Tibial nerve (tissue), 4 donors: Measurements from ENCODE around the gene ZFP92. TPM values are rescaled to one million over a fixed set of nuclear protein-coding genes. Genes with fewer than 3 reads are reported as not detected.

ENCODE experiments used
- DNase-seq, 2 donors: peaks; one replicate each; pipeline ENCODE4 v3.0.0-alpha.2; 2019; ENCODE audit warnings: low spot score in 2 of 2
- H3K27ac ChIP-seq, 4 donors: fragments of 200-600 bp; sonication (generic) in 3 of 4; one replicate each; pipeline ENCODE4 v1.5.1; 2017 to 2019; ENCODE audit warnings: mild to moderate bottlenecking in 1 of 4
- H3K27me3 ChIP-seq, 2 donors: fragments of 200-600 bp; sonication (generic) in 1 of 2; one replicate each; pipeline versions ENCODE4 v1.5.1 to v1.6.0; 2017 to 2019
- H3K36me3 ChIP-seq, 3 donors: fragments of 200-600 bp; sonication (generic); one replicate each; pipeline ENCODE4 v1.5.1; 2018 to 2019
- H3K4me1 ChIP-seq, 4 donors: fragments of 200-600 bp; sonication (generic) in 3 of 4; one replicate each; pipeline ENCODE4 v1.5.1; 2017 to 2019
- H3K4me3 ChIP-seq, 4 donors: fragments of 200-600 bp; sonication (generic) in 3 of 4; one replicate each; pipeline ENCODE4 v1.5.1; 2017 to 2019; ENCODE audit warnings: mild to moderate bottlenecking in 1 of 4, moderate library complexity in 1 of 4
- H3K9me3 ChIP-seq, 4 donors: fragments of 200-600 bp; sonication (generic) in 3 of 4; one replicate each; pipeline ENCODE4 v1.5.1; 2017 to 2019
- EP300 ChIP-seq, 2 donors: sonication (generic); formaldehyde crosslinking; IDR thresholded peaks; one replicate each; pipeline ENCODE4 v1.6.1; 2017; ENCODE audit warnings: antibody characterized with exemption in 2 of 2, mild to moderate bottlenecking in 1 of 2
- POLR2A ChIP-seq, 2 donors: fragments of 450-650 bp; IDR thresholded peaks; one replicate each; pipeline ENCODE4 v1.6.1; 2017; ENCODE audit warnings: antibody characterized with exemption in 2 of 2, mild to moderate bottlenecking in 2 of 2, moderate library complexity in 2 of 2
- WGBS, 2 donors: methylation state at CpG; one replicate each; pipeline ENCODE4 v1.1.5; 2018; 5-methylcytosine and 5-hydroxymethylcytosine counted together
- total RNA-seq, 4 donors: library from RNA; depleted of rRNA; stranded (reverse); fragments of >200 nt; gene quantifications; one replicate each; pipeline ENCODE4 v1.1.0, GENCODE V29; 2016
- TF ChIP-seq, protein P1 (sequence below), 5 experiments: fragments of 200-600 bp in 3 of 5; fragments of 450-650 bp in 2 of 5; sonication (generic) in 3 of 5; IDR thresholded peaks; one replicate each; pipeline ENCODE4 v1.5.1; 2016 to 2019; ENCODE audit warnings: antibody characterized with exemption in 5 of 5, mild to moderate bottlenecking in 3 of 5, moderate library complexity in 2 of 5

The ZFP92 gene
- total RNA-seq, 4 donors from 2014 or later, result 0.39 to 1.8 (median 0.75) TPM

DNA sequence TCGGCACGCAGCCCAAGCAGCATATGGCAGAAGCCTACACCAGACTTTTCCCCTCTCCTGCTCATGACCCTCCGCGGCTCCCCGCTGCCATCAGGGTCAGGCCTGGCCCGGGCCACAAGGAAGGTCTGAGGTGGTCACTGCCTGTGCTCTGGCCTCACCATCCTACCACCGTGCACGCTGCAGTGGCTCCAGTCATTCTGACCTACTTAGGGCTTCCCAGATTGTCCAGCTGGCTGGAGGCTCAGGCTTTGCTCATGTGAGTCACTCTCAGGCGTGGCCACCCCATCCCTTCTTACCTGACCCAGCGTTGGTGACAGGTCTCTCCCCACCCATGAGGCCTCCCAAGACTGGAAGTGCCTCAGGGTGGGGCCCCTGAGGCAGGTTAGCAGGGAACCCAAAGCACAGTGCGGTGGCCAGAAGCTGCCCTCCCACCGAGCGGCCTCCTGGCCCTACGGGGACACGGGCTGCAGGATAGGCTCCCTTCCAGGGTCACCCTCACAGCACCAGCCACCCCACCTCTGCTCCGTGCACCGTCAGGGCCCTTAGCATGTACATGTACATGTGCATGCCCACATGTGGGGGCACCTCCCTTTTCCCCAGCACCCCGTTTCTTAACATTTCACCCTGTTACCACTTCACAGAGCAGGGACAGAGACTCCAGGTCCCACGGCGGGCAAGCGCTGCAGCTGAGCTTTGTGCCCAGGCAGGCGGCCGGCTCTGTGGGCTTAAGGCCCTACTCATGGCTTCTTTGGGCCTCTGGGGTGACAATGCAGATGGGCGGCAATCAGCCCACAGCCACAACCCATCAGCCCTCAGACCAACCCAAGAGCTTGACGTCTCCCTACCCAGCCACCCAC, 32.4 kb downstream of the ZFP92 start:
- H3K4me3 ChIP-seq, result no peak overlapping the region
- H3K27ac ChIP-seq, result no peak overlapping the region
- no peaks in the 10 kb centered on the region for H3K4me1 ChIP-seq
- no peaks in the 10 kb centered on the region for H3K27me3 ChIP-seq
- WGBS, 2 donors, result 80 to 91% methylated on average over 18 to 24 of the region's 25 CpGs
- TF ChIP-seq, protein P1, sequence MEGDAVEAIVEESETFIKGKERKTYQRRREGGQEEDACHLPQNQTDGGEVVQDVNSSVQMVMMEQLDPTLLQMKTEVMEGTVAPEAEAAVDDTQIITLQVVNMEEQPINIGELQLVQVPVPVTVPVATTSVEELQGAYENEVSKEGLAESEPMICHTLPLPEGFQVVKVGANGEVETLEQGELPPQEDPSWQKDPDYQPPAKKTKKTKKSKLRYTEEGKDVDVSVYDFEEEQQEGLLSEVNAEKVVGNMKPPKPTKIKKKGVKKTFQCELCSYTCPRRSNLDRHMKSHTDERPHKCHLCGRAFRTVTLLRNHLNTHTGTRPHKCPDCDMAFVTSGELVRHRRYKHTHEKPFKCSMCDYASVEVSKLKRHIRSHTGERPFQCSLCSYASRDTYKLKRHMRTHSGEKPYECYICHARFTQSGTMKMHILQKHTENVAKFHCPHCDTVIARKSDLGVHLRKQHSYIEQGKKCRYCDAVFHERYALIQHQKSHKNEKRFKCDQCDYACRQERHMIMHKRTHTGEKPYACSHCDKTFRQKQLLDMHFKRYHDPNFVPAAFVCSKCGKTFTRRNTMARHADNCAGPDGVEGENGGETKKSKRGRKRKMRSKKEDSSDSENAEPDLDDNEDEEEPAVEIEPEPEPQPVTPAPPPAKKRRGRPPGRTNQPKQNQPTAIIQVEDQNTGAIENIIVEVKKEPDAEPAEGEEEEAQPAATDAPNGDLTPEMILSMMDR (IDR thresholded peaks at IDR 0.05), result no peak
- TF ChIP-seq POLR2A (IDR thresholded peaks at IDR 0.05) (no peak), EP300 (IDR thresholded peaks at IDR 0.05) (no peak)
- no peaks in the 10 kb centered on the region for H3K9me3 ChIP-seq
- no peak for DNase-seq
- H3K36me3 ChIP-seq, result peaks cover 0 to 8% (median 0%) of the 10 kb centered on the region in 3 donors

DNA sequence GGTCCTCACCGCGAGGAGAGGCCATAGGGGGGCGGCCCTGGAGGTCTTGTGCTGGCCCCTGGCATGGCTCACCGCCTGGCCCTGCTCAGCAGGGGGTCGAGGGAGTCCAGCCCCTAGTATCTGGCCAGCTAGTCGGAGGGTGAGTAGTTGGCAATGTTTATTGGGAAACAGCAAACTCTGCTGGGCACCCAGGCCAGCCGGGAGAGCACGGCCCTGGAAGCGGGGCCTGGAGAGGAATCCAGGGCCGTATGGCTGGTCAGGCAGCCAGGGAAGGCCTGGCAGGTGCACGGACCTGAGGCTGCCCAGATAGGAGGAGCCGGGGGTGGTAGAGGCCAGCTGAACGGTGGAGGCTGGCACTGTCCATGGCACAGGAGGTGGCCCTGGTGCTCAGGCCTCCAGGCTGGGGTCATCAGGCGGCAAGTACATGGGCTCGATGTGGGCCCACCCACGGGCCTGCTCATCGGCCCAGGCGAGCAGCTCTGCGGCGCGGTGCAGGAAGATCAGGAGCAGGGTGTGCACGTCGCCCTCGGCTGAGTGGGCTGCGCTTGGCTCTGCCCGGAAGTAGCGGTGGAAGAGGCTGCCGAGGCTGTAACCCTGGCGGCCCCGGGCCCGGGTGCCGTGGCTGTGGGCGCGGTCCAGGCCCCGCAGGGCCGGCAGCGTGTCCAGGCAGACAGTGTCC, 33.2 kb downstream of the ZFP92 start:
- no peak for DNase-seq
- no peaks in the 10 kb centered on the region for H3K4me1 ChIP-seq
- H3K27ac ChIP-seq, result no peak overlapping the region
- H3K27me3 ChIP-seq, result no peaks in the 10 kb centered on the region
- TF ChIP-seq EP300 (IDR thresholded peaks at IDR 0.05) (no peak), POLR2A (IDR thresholded peaks at IDR 0.05) (no peak)
- TF ChIP-seq, protein P1 (IDR thresholded peaks at IDR 0.05), result no peak
- no peak overlapping the region for H3K4me3 ChIP-seq
- peaks cover 0 to 14% (median 0%) of the 10 kb centered on the region in 3 donors for H3K36me3 ChIP-seq
- no peaks in the 10 kb centered on the region for H3K9me3 ChIP-seq
- WGBS, 2 donors, result 71 to 92% methylated on average over 11 to 19 of the region's 37 CpGs

DNA sequence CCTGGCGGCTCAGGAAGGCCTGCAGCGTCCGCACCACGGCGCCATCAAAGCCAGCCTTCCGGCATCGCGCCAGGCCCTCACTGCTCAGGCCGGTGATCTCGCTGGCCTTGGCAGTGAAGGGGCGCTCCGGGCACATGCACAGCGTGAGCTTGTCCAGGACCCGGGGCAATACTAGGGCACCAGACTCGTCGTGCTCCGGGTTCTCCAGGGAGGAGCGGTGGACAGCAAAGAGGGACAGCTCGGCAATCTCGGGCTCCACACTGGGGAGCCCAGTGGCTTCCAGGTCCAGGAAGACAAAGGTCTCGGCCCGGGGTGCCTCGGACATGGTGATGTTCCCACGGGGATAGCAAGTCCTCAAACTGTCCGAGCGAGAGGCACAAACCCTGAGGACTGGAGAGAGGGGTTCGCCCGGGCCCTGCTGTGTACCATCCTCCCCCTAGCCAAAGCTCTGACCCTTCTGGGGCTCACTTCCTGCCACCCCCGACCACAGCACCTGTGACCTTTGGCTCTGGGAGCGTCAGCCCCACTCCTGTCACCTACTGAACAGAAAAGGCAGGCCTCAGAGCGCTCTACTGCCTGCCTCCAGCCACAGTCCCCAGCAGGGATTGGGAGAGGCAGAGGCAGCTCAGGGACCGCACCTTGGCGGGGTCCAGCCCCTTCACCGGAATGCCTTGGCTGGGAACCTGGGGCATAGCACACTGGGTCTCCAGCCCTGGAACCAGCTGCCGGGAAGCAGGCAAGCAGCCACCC, 34.0 kb downstream of the ZFP92 start:
- no peak overlapping the region for H3K4me3 ChIP-seq
- TF ChIP-seq EP300 (IDR thresholded peaks at IDR 0.05) (no peak), POLR2A (IDR thresholded peaks at IDR 0.05) (no peak)
- TF ChIP-seq, protein P1 (IDR thresholded peaks at IDR 0.05), result no peak
- DNase-seq, result no peak
- no peaks in the 10 kb centered on the region for H3K9me3 ChIP-seq
- no peaks in the 10 kb centered on the region for H3K27me3 ChIP-seq
- WGBS, 2 donors, result 60 to 91% methylated on average over 5 to 16 of the region's 35 CpGs
- peaks cover 0 to 22% (median 0%) of the 10 kb centered on the region in 3 donors for H3K36me3 ChIP-seq
- H3K4me1 ChIP-seq, result no peaks in the 10 kb centered on the region
- no peak overlapping the region for H3K27ac ChIP-seq

DNA sequence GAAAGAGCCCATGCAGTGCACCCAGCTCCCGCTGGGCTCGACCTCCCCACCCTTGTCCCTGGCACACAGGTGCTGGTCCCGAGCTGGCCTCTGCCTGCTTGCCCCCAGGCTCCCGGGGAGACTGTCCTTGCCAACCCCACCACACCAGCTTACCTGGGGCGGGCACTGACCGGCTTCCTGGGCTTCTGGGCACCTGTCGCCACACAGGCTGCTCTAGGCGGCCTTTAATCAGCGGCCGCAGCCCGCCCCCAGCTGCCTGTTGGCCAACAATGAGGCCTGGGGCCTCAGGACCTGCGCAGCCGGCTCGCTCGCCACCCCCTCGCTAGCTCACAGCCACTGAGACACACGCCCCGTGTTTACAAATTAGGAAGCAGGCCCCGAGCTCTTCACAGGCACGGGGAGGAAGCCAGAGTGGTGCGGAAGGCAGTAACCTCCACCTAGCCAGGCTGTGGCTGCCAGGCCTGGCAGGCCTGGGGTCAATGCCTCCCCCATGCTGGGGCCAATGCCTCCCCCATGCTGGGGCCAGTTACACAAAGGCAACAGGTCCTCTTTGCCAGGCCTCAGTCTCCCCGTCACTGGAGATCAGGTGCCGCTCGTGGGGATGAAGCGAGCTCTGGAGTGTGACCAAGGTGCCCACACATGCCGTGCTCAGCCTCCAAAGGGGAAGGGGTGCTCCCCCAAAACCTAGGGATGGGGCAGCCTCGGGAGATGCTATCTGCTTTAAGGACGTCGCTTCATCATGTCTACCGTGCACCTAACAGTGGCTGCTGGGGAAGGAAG, 34.8 kb downstream of the ZFP92 start, which contains the start of gene TREX2:
Gene TREX2, minus strand, starts transcription at position 201 of the 780 bp plus-strand sequence. CDS start 626 bp downstream, outside the sequence.
- H3K27me3 ChIP-seq, result no peaks in the 10 kb centered on the region
- TF ChIP-seq EP300 (IDR thresholded peaks at IDR 0.05), result no peak
- no peak for TF ChIP-seq POLR2A (IDR thresholded peaks at IDR 0.05)
- TF ChIP-seq, protein P1 (IDR thresholded peaks at IDR 0.05), result no peak
- H3K4me1 ChIP-seq, result no peaks in the 10 kb centered on the region
- no peak within 1 kb of the TSS for H3K27ac ChIP-seq
- no peak within 1 kb of the TSS for H3K4me3 ChIP-seq
- DNase-seq, result no peak
- H3K9me3 ChIP-seq, result no peaks in the 10 kb centered on the region
- WGBS, 2 donors, result 84% methylated on average over 28 of the region's 30 CpGs; no CpG with 5 or more reads in 1 of the 2 donors
- H3K36me3 ChIP-seq, result peaks cover 0 to 28% (median 0%) of the 10 kb centered on the region in 3 donors
